HUES6 (cell line): ENCODE results near the gene AIP.
A peak's percentile ranks its signal among the peaks of the same experiment; 100 is the strongest.

ENCODE experiments used
- H3K27ac ChIP-seq: 2 replicates; pipeline ENCODE4 v1.7.0; 2013; ENCODE audit warnings: low read depth, mild to moderate bottlenecking, low read length, inconsistent platforms
- H3K27me3 ChIP-seq: 2 replicates; pipeline ENCODE4 v1.6.1; 2013; ENCODE audit warnings: low read length; ENCODE audit not compliant: control insufficient read depth, insufficient read depth
- H3K36me3 ChIP-seq: 2 replicates; pipeline ENCODE4 v1.6.1; 2013; ENCODE audit warnings: low read length; ENCODE audit not compliant: control insufficient read depth, insufficient read depth
- H3K4me1 ChIP-seq: 2 replicates; pipeline ENCODE4 v1.6.1; 2013; ENCODE audit warnings: low read length; ENCODE audit not compliant: control insufficient read depth, insufficient read depth
- H3K4me3 ChIP-seq: 2 replicates; pipeline ENCODE4 v1.5.1; 2013; ENCODE audit warnings: low read depth, low read length
- H3K9ac ChIP-seq: one replicate; pipeline ENCODE4 v1.6.1; 2013; ENCODE audit warnings: mild to moderate bottlenecking, low read length
- H3K9me3 ChIP-seq: 2 replicates; pipeline ENCODE4 v1.6.1; 2013; ENCODE audit warnings: low read depth, low read length; ENCODE audit not compliant: control insufficient read depth, insufficient read depth

AIP gene

GRCh38 chr11:67451658-67451976 is 31.2 kb upstream of the AIP start:
- Histone ChIP-seq H3K36me3 (no peaks in the 10 kb centered on the region), H3K9ac (no peak overlapping the region), H3K27me3 (no peaks in the 10 kb centered on the region; the same call in 1 of the 2 replicates), H3K27ac (no peak overlapping the region), H3K4me3 (no peak overlapping the region), H3K4me1 (no peaks in the 10 kb centered on the region), H3K9me3 (no peaks in the 10 kb centered on the region)

GRCh38 chr11:67452141-67452952 is 30.5 kb upstream of the AIP start, which contains the start of gene GPR152:
Gene GPR152 (minus strand): TSS chr11:67452729. CDS start chr11:67452724, 5 bp downstream.
- H3K4me3 ChIP-seq = no peak within 1 kb of the TSS
- H3K27ac ChIP-seq = no peak within 1 kb of the TSS

GRCh38 chr11:67453816-67454732 is 28.8 kb upstream of the AIP start:
- no peaks in the 10 kb centered on the region for H3K4me1 ChIP-seq
- H3K27ac ChIP-seq = no peak overlapping the region
- no peaks in the 10 kb centered on the region for H3K9me3 ChIP-seq
- no peaks in the 10 kb centered on the region; the same call in 1 of the 2 replicates for H3K27me3 ChIP-seq
- H3K9ac ChIP-seq = no peak overlapping the region
- H3K36me3 ChIP-seq = no peaks in the 10 kb centered on the region
- H3K4me3 ChIP-seq = no peak overlapping the region

More at GRCh38 chr11:67452141-67452952, 30.5 kb upstream of the AIP start, which contains the start of gene GPR152:
- Histone ChIP-seq H3K27me3 (no peaks in the 10 kb centered on the region; the same call in 1 of the 2 replicates), H3K4me1 (no peaks in the 10 kb centered on the region), H3K9ac (no peak within 1 kb of the TSS), H3K36me3 (no peaks in the 10 kb centered on the region), H3K9me3 (no peaks in the 10 kb centered on the region)

GRCh38 chr11:67455054-67455453 is 27.8 kb upstream of the AIP start, which contains the start of gene CABP4:
Gene CABP4 (plus strand): TSS chr11:67455354. CDS start chr11:67455424, 70 bp downstream.
- H3K4me1 ChIP-seq = no peaks in the 10 kb centered on the region
- H3K9ac ChIP-seq = no peak within 1 kb of the TSS
- H3K4me3 ChIP-seq = no peak within 1 kb of the TSS
- no peaks in the 10 kb centered on the region for H3K9me3 ChIP-seq
- H3K27ac ChIP-seq = no peak within 1 kb of the TSS
- no peaks in the 10 kb centered on the region for H3K36me3 ChIP-seq
- no peaks in the 10 kb centered on the region; the same call in 1 of the 2 replicates for H3K27me3 ChIP-seq

GRCh38 chr11:67456068-67456705 is 26.6 kb upstream of the AIP start:
- Histone ChIP-seq H3K9ac (no peak overlapping the region), H3K27me3 (no peaks in the 10 kb centered on the region; the same call in 1 of the 2 replicates), H3K4me3 (no peak overlapping the region), H3K9me3 (no peaks in the 10 kb centered on the region), H3K36me3 (no peaks in the 10 kb centered on the region), H3K4me1 (no peaks in the 10 kb centered on the region), H3K27ac (no peak overlapping the region)

GRCh38 chr11:67457453-67457852 is 25.4 kb upstream of the AIP start:
- H3K9me3 ChIP-seq = no peaks in the 10 kb centered on the region
- H3K4me3 ChIP-seq = no peak overlapping the region
- no peaks in the 10 kb centered on the region for H3K36me3 ChIP-seq
- H3K4me1 ChIP-seq = no peaks in the 10 kb centered on the region
- no peak overlapping the region for H3K27ac ChIP-seq
- no peak overlapping the region for H3K9ac ChIP-seq
- H3K27me3 ChIP-seq = no peaks in the 10 kb centered on the region; the same call in 1 of the 2 replicates

GRCh38 chr11:67458266-67458665 is 24.6 kb upstream of the AIP start:
- no peak overlapping the region for H3K9ac ChIP-seq
- no peaks in the 10 kb centered on the region for H3K4me1 ChIP-seq
- H3K27ac ChIP-seq = no peak overlapping the region

GRCh38 chr11:67463186-67463585 is 19.6 kb upstream of the AIP start:
- Histone ChIP-seq H3K27ac (no peak overlapping the region), H3K4me3 (no peak overlapping the region), H3K4me1 (peaks cover 17% of the 10 kb centered on the region), H3K9me3 (no peaks in the 10 kb centered on the region), H3K9ac (no peak overlapping the region), H3K36me3 (no peaks in the 10 kb centered on the region), H3K27me3 (no peaks in the 10 kb centered on the region)

More at GRCh38 chr11:67458266-67458665, 24.6 kb upstream of the AIP start:
- Histone ChIP-seq H3K9me3 (no peaks in the 10 kb centered on the region), H3K4me3 (no peak overlapping the region), H3K27me3 (no peaks in the 10 kb centered on the region; the same call in 1 of the 2 replicates), H3K36me3 (no peaks in the 10 kb centered on the region)

GRCh38 chr11:67463680-67464410 is 19.0 kb upstream of the AIP start:
- no peaks in the 10 kb centered on the region for H3K36me3 ChIP-seq
- peak overlapping the region; percentile 57 for H3K9ac ChIP-seq
- peak overlapping the region; percentile 34; the same call in 1 of the 2 replicates for H3K27ac ChIP-seq
- peak overlapping the region; percentile 44 for H3K4me3 ChIP-seq
- H3K4me1 ChIP-seq = peaks cover 19% of the 10 kb centered on the region
- no peaks in the 10 kb centered on the region for H3K27me3 ChIP-seq
- no peaks in the 10 kb centered on the region for H3K9me3 ChIP-seq
